Ascending aorta (tissue), 2 donors: ENCODE measurements around the gene KRTAP4-2. TPM values are rescaled to one million over a fixed set of nuclear protein-coding genes. Genes with fewer than 3 reads are reported as not detected.
"Not testable (repeated sequence)": the region's sequence is repeated elsewhere in the genome, so short reads cannot be mapped to it uniquely, and the experiment has no call there.

ENCODE experiments used
- DNase-seq, 2 donors: peaks; one replicate each; pipeline ENCODE4 v3.0.0-alpha.2; 2019; ENCODE audit warnings: low spot score in 2 of 2
- H3K27ac ChIP-seq, 2 donors: fragments of 200-600 bp; sonication (generic); one replicate each; pipeline ENCODE4 v1.5.1; 2016 to 2017; ENCODE audit warnings: mild to moderate bottlenecking in 1 of 2
- H3K27me3 ChIP-seq: fragments of 200-600 bp; sonication (generic); one replicate; pipeline ENCODE4 v1.5.1; 2017
- H3K36me3 ChIP-seq, 2 donors: fragments of 200-600 bp; sonication (generic); one replicate each; pipeline ENCODE4 v1.5.1; 2016
- H3K4me1 ChIP-seq, 2 donors: fragments of 200-600 bp; sonication (generic); one replicate each; pipeline ENCODE4 v1.5.1; 2016 to 2017; ENCODE audit warnings: mild to moderate bottlenecking in 1 of 2
- H3K4me3 ChIP-seq, 2 donors: fragments of 200-600 bp; sonication (generic); one replicate each; pipeline ENCODE4 v1.5.1; 2016 to 2017; ENCODE audit warnings: mild to moderate bottlenecking in 1 of 2
- H3K9me3 ChIP-seq, 2 donors: fragments of 200-600 bp; sonication (generic); one replicate each; pipeline ENCODE4 v1.5.1; 2016
- intact Hi-C: fragments of 100-400 bp; cut with DNase I; formaldehyde crosslinking; loops from one replicate; pipeline ENCODE4 v1.15.1; 2023
- total RNA-seq: library from RNA; depleted of rRNA; stranded (reverse); fragments of >200 nt; gene quantifications from one replicate; pipeline ENCODE4 v1.1.0, GENCODE V29; 2016
- TF ChIP-seq, protein P1 (sequence below), 3 experiments: fragments of 200-600 bp in 2 of 3; fragments of 450-650 bp in 1 of 3; sonication (generic) in 2 of 3; IDR thresholded peaks; one replicate each; pipeline ENCODE4 v1.5.1; 2016 to 2019; ENCODE audit warnings: antibody characterized with exemption in 3 of 3, mild to moderate bottlenecking in 1 of 3, moderate library complexity in 1 of 3

KRTAP4-2 gene
- total RNA-seq, 1 donor from 2014 or later = not detected

DNA sequence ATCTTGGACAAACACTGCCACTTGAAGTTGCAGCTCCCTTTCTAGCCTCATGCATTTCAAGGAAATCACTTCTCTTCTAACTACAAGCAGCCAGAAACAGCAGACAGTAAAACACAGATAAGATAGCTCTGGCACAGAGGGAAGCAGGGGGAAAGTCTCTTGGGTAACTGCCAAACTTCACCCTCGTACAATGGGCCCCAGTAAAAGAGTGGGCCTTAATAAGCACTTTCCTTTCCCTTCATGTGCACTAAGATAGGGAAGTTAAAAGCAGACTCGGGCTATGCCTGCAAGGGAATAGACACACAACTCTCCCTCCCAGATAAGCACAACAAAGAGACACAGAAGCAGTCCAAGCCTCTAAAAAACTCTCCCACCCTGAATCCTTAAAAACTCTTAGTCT lies 24.2 kb downstream of the KRTAP4-2 start:
- DNase-seq = no peak
- H3K36me3 ChIP-seq = no peaks in the 10 kb centered on the region
- no peak overlapping the region for H3K4me3 ChIP-seq
- no peak overlapping the region for H3K27ac ChIP-seq
- H3K27me3 ChIP-seq = no peaks in the 10 kb centered on the region
- no peaks in the 10 kb centered on the region for H3K9me3 ChIP-seq
- intact Hi-C loops = no loop called here
- no peaks in the 10 kb centered on the region for H3K4me1 ChIP-seq
- TF ChIP-seq, protein P1, sequence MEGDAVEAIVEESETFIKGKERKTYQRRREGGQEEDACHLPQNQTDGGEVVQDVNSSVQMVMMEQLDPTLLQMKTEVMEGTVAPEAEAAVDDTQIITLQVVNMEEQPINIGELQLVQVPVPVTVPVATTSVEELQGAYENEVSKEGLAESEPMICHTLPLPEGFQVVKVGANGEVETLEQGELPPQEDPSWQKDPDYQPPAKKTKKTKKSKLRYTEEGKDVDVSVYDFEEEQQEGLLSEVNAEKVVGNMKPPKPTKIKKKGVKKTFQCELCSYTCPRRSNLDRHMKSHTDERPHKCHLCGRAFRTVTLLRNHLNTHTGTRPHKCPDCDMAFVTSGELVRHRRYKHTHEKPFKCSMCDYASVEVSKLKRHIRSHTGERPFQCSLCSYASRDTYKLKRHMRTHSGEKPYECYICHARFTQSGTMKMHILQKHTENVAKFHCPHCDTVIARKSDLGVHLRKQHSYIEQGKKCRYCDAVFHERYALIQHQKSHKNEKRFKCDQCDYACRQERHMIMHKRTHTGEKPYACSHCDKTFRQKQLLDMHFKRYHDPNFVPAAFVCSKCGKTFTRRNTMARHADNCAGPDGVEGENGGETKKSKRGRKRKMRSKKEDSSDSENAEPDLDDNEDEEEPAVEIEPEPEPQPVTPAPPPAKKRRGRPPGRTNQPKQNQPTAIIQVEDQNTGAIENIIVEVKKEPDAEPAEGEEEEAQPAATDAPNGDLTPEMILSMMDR (IDR thresholded peaks at IDR 0.05) = no peak

DNA sequence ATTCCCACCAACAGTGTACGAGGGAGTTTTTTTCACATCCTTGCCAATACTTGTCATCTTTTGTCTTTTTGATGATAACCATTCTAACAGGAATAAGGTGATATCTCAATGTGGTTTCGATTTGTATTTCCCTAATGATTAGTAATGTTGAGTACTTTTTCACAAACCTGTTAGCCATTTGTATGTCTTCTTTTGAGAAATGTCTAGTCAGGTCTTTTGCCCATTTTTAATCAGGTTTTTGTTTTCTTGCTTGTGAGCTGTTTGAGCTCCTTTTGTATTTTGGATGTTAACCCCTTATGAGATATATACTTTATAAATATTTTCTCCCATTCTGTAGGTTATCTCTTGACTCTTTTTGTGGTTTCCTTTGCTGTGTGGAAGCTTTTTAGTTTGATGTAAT lies 26.5 kb downstream of the KRTAP4-2 start:
- intact Hi-C loops = no loop called here

DNA sequence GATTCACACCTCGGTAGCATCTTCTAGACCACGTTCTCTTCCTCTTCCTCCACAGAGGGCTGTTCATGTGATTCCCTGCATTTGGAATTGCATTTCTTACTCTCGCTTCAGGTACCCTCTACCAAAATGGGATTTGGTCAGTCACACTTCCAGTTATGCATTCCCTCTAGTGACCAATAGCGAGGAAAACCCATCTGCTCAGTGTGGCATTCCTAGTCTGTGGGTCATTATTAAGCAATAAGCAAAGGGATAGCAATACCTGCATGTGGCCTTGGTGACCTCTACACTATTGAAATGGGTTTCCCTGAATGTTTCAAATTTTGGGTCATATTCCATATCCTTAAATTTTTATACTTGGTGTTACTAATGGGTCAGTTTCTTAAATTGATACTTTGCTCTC lies 28.0 kb downstream of the KRTAP4-2 start:
- H3K4me1 ChIP-seq = no peaks in the 10 kb centered on the region
- intact Hi-C loops = no loop called here
- no peaks in the 10 kb centered on the region for H3K27me3 ChIP-seq
- H3K36me3 ChIP-seq = no peaks in the 10 kb centered on the region
- no peak overlapping the region for H3K4me3 ChIP-seq
- H3K27ac ChIP-seq = no peak overlapping the region
- DNase-seq = no peak
- TF ChIP-seq, protein P1 (IDR thresholded peaks at IDR 0.05) = no peak
- no peaks in the 10 kb centered on the region for H3K9me3 ChIP-seq

More for the DNA sequence above, 26.5 kb downstream of the KRTAP4-2 start:
- H3K9me3 ChIP-seq = no peaks in the 10 kb centered on the region
- no peaks in the 10 kb centered on the region for H3K4me1 ChIP-seq
- DNase-seq = no peak
- H3K27ac ChIP-seq = no peak overlapping the region
- TF ChIP-seq, protein P1 (IDR thresholded peaks at IDR 0.05) = no peak
- H3K36me3 ChIP-seq = no peaks in the 10 kb centered on the region
- H3K4me3 ChIP-seq = no peak overlapping the region
- no peaks in the 10 kb centered on the region for H3K27me3 ChIP-seq

DNA sequence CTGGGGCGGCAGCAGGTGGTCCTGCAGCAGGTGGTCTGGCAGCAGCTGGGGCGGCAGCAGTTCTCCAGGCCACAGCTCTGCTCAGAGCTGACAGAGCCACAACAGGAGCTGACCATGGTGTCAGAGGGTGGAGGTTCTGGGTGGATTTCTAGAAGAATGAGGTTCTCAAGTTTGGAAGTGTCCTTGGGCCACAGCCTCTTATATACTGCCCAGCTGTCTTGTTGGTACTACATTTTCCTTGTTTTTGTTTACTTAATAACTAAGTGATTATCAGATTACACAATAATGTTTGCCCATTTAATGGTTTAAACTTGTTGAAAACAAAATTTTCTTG lies 28.4 kb downstream of the KRTAP4-2 start, which contains the start of gene KRTAP4-5:
Gene KRTAP4-5 (minus strand): TSS at position 174 of the 334 bp plus-strand sequence. CDS start 58 bp downstream, at position 116.
- intact Hi-C loops = no loop called here

DNA sequence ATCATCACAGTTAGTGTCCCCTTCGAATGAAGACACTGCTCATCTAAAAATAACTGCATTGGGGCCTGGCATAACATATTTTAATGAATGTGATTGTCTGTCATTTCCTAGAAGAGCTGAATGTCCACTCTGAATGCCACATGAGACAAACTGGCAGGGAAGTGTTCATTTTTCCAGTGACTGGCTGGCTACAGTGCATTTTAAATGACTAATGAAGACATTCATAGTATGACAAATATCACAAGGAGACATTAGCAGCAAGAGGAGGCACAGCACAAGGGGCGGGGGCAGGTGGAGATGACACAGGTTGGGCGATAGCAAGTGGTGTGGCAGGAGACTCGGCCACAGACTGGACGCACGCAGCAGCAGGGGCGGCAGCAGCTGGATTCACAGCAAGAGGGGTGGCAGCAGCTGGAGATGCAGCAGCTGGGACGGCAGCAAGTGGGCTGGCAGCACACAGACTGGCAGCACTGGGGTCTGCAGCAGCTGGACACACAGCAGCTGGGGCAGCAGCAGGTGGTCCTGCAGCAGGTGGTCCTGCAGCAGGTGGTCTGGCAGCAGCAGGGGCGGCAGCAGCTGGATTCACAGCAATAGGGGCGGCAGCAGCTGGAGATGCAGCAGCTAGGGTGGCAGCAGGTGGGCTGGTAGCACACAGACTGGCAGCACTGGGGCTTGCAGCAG lies 28.9 kb downstream of the KRTAP4-2 start:
- H3K9me3 ChIP-seq, H3K4me1 ChIP-seq, H3K36me3 ChIP-seq, intact Hi-C loops, H3K4me3 ChIP-seq, DNase-seq, H3K27ac ChIP-seq, H3K27me3 ChIP-seq: not testable (repeated sequence)

More for the DNA sequence above, 28.4 kb downstream of the KRTAP4-2 start, which contains the start of gene KRTAP4-5:
- no peak within 1 kb of the TSS for H3K4me3 ChIP-seq
- no peak within 1 kb of the TSS for H3K27ac ChIP-seq
- DNase-seq = no peak
- TF ChIP-seq, protein P1 (IDR thresholded peaks at IDR 0.05) = no peak
- H3K27me3 ChIP-seq = no peaks in the 10 kb centered on the region
- no peaks in the 10 kb centered on the region for H3K4me1 ChIP-seq
- no peaks in the 10 kb centered on the region for H3K9me3 ChIP-seq
- H3K36me3 ChIP-seq = no peaks in the 10 kb centered on the region

DNA sequence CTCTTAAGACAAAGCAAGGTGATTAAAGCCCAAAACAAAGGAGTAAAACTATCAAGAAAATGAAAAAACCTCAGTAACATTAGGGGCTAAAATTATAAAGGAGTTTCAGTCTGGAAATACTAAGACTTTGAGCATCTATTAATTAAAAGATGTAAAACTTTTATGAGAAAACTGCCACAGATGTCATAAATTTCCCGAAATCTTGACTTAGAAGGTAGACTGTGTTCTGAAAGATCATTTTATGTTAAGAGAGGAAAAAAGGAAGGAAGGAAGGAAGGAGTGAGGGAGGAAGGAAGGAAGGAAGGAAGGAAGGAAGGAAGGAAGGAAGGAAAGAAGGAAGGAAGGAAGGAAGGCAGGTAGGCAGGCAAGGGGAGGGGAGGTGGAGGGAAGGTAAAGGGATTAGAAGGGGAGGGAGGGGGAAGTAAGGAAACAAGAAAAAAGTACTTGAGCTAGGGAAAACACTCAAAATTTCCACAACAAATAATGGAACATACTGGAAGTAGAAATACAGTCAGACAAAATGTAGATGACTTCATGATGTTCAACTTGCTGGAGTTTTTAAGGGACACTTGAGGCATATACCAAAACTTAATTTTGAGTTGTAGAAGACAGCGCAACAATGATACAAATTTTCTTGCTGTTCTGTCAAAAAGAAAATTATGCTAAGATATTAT lies 30.4 kb downstream of the KRTAP4-2 start:
- TF ChIP-seq, protein P1 (IDR thresholded peaks at IDR 0.05) = no peak
- intact Hi-C loops = no loop called here
- H3K4me1 ChIP-seq = no peaks in the 10 kb centered on the region
- H3K27me3 ChIP-seq = no peaks in the 10 kb centered on the region
- DNase-seq = no peak
- peaks cover 0 to 3% of the 10 kb centered on the region in 2 donors for H3K9me3 ChIP-seq
- H3K4me3 ChIP-seq = no peak overlapping the region
- no peaks in the 10 kb centered on the region for H3K36me3 ChIP-seq
- H3K27ac ChIP-seq = no peak overlapping the region
